Activated naive CD4-positive, alpha-beta T cell (primary cell): ENCODE results near the gene FOXP3.

Experiments
- DNase-seq, 4 experiments: peaks; one replicate each; lab custom pipeline; 2025; lab: John Stamatoyannopoulos, UW

The FOXP3 gene

GRCh38 chrX:49250066-49250465, 14.4 kb downstream of the FOXP3 start:
- no peak for DNase-seq

DNA sequence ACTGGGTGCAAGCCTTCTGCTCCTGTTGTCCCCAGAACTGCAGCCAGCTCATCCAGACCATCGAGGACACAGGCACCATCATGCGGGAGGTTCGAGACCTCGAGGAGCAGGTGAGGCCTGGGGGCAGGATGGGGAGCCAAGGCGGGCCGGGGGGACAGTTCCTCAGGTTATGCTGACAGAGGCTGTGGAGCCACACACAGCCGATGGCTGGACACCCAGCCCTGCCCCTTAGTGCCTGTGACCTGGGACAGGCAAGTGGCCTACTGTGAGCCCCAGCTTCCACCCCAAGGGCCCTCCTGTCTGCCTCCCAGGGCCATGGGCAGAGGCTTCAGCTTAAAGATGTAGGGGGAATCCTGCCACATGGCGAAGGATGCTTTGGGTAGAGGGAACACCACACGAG, 14.9 kb downstream of the FOXP3 start:
- DNase-seq = no peak

GRCh38 chrX:49249071-49249470, 15.4 kb downstream of the FOXP3 start:
- no peak for DNase-seq

DNA sequence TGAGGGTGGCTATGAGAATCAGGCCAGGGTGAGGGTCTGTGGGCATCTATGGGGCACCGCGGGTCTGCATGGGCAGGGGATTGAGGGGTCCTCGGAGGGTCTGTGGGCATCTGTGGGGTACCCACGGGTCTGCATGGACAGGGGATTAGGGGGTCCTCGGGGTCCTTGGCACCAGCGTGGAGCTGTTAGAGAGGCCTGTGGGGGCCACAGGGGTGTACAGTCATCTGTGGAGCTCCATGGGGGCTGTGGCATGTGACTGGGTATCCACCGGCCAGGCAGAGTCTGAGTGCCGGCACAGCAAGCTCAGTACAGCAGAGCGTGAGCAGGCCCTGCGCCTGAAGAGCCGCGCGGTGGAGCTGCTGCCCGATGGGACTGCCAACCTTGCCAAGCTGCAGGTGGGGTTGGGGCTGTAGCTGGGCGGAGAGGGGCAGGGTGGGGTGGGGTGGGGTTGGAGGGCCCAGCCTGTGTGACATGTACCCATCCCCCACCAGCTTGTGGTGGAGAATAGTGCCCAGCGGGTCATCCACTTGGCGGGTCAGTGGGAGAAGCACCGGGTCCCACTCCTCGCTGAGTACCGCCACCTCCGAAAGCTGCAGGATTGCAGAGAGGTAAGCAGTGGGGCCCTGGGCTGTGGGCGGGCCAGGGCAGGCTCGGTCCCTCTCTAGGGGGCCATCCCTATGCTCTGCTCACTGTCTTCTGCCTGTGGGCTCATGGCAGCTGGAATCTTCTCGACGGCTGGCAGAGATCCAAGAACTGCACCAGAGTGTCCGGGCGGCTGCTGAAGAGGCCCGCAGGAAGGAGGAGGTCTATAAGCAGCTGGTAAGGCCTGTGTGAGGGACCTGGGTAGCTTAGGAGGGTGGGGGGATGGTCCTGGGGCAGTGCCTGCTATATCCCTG, 16.3 kb downstream of the FOXP3 start:
- no peak for DNase-seq

GRCh38 chrX:49247346-49247745, 17.2 kb downstream of the FOXP3 start:
- DNase-seq = no peak

DNA sequence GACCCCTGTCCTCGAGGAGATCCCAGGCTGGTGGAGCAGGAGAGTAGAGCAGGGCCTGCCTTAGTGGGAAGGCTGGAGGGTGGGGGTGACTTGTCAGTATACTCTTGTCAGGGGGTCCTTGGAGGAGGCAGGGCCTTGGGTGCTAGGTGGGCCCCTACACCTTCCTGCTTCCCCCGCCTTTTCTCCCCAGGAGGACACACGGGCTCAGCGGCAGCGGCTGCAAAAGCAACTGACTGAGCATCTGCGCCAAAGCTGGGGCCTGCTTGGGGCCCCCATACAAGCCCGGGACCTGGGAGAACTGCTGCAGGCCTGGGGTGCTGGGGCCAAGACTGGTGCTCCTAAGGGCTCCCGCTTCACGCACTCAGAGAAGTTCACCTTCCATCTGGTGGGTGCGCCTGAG, 18.0 kb downstream of the FOXP3 start:
- no peak for DNase-seq

- no peak for DNase-seq
Measured at GRCh38 chrX:49244207-49244606, 20.3 kb downstream of the FOXP3 start.

DNA sequence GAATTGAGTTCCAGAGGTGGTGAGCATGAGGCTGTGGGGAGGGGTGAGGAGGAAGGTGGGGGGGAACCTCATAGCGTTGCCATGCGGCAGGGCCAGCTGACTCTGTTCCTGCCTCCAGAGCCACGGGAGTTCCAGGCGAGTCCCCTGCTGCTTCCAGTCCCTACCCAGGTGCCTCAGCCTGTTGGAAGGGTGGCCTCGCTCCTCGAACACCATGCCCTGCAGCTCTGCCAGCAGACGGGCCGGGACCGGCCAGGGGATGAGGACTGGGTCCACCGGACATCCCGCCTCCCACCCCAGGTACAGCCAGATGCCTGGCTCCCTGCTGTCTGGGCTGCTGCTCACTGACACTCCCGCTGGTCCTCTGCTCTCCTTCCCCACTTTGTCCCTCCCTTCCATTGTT, 21.3 kb downstream of the FOXP3 start:
- no peak for DNase-seq

- DNase-seq = no peak
Measured at GRCh38 chrX:49242545-49243066, 21.9 kb downstream of the FOXP3 start.

- DNase-seq = no peak
Measured at GRCh38 chrX:49238735-49239134, 25.8 kb downstream of the FOXP3 start.

- no peak for DNase-seq
Measured at GRCh38 chrX:49237060-49237459, 27.4 kb downstream of the FOXP3 start.

DNA sequence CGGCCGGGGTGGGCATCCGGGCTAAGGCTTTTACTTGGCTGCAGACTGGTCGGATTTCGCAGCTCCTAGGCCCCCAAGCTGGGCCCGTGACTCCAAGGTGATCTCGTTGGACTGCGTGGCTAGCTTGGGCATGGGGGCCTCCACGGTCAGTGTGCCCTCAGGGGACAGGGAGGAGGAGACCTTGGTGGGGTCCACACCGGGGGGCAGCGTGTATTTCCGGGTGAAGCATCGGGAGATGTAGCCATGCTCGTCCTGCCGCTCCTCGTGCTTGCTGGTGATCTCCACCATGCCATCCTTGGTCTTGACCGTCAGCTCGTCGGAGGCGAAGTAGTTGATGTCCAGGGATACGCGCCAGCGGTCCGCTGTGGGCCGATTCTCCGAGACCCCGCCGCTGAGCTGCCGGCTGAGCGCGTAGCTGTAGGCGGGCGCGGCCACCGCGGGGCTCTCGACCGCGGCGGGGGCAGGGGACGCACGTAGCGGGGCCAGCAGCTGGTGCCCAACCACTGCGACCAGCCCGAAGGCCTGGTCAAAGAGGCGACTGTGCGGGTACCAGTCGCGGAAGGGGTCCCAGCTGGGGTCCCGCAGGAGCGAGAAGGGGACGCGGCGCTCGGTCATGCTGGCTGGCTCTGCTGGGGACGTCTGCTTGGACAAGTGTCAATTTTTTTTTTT, 30.5 kb downstream of the FOXP3 start:
- DNase-seq = no peak

- no peak for DNase-seq
Measured at GRCh38 chrX:49233176-49233575, 31.3 kb downstream of the FOXP3 start, which contains the start of gene CACNA1F. Gene CACNA1F (minus strand): TSS chrX:49233340. CDS start chrX:49233309, 31 bp downstream.

GRCh38 chrX:49232525-49232924, 32.0 kb downstream of the FOXP3 start:
- DNase-seq = no peak

DNA sequence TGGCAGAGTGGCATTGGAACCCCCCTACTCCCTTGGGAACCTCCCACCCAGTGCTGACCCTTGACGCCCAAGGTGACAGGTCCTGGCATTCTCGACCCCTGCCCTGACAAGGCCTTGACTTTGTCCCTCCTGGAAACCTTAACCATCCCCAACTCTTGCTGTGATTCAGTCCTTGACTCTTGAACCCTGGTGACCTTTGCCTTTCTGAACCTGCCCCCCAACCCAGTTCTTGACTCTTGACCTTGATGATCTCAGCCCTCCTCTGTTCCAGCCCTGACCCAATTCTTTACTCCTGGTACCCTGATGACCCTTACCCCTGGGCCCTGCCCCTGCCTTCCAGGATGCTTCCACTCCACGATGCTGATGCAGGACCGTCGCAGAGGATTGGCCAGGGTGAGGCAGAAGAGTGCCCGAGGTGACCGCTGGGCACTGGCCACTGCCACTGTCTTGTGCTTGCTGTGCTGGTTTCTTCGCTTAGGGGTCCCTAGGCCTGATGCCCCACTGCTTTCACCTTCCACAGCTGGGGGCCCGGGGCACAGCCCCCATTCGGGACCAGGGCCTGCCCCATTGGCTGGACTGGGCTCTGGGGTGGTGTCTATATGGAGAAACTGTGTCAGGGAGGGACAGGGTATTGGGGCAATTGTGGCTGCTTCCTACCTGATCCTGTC, 33.0 kb downstream of the FOXP3 start:
- DNase-seq = no peak

DNA sequence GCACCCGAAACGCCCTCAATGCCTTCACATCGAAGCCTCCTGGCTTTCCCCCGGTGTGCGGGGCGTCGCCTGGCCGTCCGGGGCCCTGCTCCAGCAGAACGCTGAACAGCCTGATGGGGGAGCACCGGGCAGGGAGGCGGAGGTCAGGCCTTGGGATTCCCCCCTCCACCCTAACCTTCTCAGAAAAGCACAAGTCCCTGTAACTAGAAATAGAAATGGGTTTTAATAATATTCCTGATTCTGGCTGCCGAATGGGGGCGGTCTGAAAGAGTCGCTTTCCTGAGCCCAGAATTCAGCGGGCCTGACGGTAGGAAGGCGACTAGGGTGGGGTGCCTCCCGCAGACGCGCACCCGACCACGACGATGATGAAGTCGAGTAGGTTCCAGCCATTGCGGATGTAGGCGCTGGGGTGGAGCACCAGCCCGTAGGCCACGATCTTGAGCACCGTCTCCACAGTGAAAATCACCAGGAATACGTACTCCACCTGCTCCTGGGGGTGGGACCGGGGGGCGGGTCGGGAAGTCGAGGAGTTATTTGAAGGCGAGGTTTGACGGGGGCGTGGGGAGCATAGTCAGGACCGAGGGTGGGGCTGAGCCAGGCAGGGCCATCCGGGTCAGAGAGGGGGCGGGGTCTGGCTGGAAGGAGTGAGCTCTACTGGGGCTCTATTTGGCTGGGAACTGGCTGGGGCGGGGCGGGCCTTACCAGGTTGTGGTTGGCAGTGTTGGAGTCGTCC, 33.8 kb downstream of the FOXP3 start:
- DNase-seq = peak in 2 of 4 experiments; percentile 12 to 40

DNA sequence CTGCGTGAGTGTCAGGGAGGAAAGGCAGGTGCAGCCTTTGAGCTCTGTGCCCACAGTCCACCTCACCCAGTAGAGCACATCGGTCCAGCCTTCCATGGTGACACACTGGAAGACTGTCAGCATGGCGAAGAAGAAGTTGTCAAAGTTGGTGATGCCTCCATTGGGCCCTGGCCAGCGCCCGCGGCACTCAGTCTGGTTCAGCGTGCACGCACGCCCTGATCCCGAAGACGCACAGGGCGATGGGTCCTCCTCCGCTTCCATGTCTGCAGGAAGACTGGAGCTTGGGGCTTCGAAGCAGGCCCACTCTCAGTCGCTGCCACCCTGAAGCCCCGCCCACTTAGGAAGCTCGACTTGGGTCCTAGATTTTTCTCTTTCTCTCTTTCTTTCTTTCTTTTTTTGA, 36.3 kb downstream of the FOXP3 start:
- DNase-seq = no peak

DNA sequence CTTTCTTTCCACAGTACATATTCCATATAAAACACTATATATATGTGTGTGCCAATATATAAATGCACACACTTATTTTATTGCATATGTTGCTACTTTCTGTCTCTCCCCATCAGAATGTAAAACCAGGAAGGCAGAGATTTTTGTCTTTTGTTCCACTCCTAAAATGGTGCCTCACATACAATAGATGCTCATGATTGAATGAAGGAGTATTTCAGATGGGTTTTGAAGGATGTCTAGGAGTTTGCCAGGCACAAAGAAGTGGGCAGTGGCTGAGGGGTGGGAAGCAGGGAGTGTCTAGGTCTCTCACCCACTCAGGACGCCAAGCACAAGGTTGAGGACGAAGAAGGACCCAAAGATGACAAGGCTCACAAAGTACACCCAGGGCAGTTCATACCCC, 36.8 kb downstream of the FOXP3 start:
- no peak for DNase-seq

DNA sequence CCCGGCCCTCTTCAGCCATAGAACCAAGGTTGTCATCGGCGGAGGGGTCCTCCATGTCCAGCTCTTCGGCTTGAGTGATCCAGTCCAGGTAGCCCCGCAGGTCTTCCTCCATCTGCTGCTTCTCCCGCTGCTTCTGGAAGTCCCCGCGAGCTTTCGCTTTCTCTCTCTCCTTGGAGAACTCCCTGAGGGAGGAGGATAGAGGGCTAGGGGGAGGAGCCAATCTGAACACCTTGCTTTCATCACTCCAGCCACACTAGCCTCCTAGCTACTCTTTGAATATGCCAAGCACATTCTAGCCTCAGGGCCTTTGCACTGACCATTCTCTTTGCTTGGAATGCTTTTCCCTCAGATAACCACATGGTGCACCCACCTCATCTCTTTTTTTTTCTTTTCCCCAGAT, 37.6 kb downstream of the FOXP3 start:
- DNase-seq = no peak

GRCh38 chrX:49225858-49226257, 38.7 kb downstream of the FOXP3 start:
- DNase-seq = no peak

- DNase-seq = no peak
Measured at GRCh38 chrX:49221868-49222267, 42.6 kb downstream of the FOXP3 start.

- DNase-seq = no peak
Measured at GRCh38 chrX:49220100-49220499, 44.4 kb downstream of the FOXP3 start.
